GM10248 (cell line): ENCODE measurements around the gene SRL.

Experiments
- CTCF ChIA-PET: fragments of 300-600 bp; sonication (Branson Sonifier 250); formaldehyde crosslinking; extraction: SDS; loops from one replicate; lab custom pipeline; 2021; ENCODE audit warnings: antibody characterized with exemption; lab: Yijun Ruan, JAX
- POLR2A ChIA-PET: fragments of 350-650 bp; sonication (Branson Sonifier 250); formaldehyde crosslinking; extraction: SDS; loops from one replicate; lab custom pipeline; 2020; ENCODE audit warnings: antibody characterized with exemption; lab: Yijun Ruan, JAX
- DNase-seq: peaks from one replicate; pipeline ENCODE4 v3.0.0; 2012; ENCODE audit errors: extremely low spot score
- TF ChIP-seq, protein P1 (sequence below): IDR thresholded peaks from 2 replicates; pipeline ENCODE4 v1.5.1; 2012; ENCODE audit warnings: mild to moderate bottlenecking, low read depth; ENCODE audit errors: extremely low read depth, missing control alignments, control extremely low read depth

SRL gene

DNA sequence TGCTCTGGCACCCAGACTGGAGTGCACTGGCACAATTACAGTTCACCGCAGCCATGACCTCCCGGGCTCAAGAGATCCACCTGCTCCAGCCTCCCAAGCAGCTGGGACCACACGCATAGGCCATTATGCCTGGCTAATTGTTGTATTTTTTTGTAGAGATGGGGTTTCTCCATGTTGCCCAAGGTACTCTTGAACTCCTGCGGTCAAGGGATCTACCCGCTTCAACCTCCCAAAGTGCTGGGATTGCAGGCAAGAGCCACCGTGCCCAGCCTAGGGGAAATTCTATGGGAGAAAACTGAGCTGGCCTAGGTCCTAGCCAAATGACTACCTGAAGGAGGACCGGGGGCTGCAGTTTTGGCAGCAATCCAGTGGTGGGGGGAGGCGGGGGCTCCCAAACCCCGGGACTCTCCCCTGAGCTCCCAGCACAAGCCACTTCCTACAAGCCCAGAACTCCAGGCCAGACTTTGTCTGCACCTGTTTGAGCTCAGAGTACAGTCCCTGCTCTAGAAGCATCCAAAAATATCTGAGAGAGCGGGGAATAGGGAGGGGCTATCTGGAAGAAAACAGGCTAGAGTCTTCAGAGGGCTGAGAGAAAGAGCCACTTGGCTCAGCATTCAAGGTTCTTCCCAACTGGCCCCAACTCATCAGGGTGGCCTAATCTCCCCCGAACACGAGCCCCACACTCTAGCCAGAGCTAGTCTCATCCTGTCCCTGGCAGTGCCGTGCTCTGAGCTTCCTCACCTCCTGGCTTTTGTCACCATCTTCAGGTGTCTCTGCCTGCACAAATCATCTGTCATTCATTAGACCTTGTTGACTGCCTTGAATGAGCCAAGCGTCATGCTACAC lies 9.1 kb downstream of the SRL start:
- ChIA-PET CTCF (interaction anchor here (1.0 to 1.6 kb wide), 2 partner anchors 10 to 250 kb away, joined by 3 to 4 read pairs; no protein-coding TSS in a partner anchor), POLR2A (no interaction called here)
- DNase-seq = no peak
- TF ChIP-seq, protein P1, sequence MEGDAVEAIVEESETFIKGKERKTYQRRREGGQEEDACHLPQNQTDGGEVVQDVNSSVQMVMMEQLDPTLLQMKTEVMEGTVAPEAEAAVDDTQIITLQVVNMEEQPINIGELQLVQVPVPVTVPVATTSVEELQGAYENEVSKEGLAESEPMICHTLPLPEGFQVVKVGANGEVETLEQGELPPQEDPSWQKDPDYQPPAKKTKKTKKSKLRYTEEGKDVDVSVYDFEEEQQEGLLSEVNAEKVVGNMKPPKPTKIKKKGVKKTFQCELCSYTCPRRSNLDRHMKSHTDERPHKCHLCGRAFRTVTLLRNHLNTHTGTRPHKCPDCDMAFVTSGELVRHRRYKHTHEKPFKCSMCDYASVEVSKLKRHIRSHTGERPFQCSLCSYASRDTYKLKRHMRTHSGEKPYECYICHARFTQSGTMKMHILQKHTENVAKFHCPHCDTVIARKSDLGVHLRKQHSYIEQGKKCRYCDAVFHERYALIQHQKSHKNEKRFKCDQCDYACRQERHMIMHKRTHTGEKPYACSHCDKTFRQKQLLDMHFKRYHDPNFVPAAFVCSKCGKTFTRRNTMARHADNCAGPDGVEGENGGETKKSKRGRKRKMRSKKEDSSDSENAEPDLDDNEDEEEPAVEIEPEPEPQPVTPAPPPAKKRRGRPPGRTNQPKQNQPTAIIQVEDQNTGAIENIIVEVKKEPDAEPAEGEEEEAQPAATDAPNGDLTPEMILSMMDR = no peak

DNA sequence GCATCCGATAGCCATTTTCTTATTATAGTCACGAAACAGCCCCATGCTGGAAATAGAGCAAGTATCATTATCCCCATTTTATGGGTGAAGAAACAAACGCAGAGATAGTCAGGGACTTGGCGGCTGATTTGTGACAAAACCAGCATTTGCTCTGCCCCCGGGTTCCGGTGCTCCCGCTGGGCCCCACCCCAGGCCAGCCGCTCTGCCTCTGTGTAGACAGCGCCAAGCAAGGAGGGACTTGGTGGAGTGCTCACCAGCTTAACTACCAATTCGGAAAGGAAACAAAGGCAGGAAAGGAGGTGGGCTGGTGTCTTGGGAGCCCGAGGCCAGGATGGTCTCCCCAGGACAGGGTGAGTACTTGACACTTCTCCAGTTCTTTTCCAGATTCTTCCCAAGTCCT lies 10.0 kb downstream of the SRL start:
- ChIA-PET POLR2A (no interaction called here), CTCF (interaction anchor here (0.9 to 4.0 kb wide), 5 partner anchors 11 to 75 kb away, joined by 3 to 19 read pairs (median 3); no protein-coding TSS in a partner anchor)
- TF ChIP-seq, protein P1 = no peak
- no peak for DNase-seq

DNA sequence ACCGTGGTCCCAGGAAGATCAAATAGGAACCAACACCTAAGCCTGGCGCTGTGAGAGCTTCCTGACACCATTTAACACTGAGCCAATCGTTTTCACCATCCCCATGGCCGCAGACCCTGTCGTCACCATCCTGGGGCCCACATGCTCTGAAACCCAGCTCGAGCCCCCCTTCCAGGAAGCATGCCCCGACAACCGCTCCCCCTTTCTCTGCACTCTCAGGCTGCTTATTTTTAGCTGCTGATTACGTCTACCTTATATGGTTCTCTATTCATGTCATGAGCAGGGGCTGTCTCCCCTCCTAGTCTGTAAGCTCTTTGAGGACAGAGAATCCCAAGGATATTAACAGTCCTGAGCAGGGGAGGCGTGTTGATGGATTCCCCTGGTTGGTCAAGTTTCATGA lies 10.5 kb downstream of the SRL start:
- CTCF ChIA-PET = interaction anchor here (0.9 to 4.0 kb wide), 6 partner anchors 11 to 74 kb away, joined by 3 to 19 read pairs (median 3); no protein-coding TSS in a partner anchor
- POLR2A ChIA-PET = no interaction called here
- TF ChIP-seq, protein P1 = no peak
- no peak for DNase-seq

DNA sequence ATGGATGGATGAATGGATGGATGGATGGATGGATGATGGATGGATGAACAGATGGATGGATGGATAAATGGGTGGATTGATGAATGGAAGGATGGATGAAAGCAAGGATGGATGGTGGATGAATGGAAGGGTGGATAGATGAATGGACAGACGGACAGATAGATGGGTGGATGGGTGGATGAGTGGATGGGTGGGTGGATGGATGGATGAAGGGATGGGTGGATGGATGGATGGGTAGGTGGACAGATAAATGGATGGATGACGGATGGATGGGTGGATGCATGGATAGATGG lies 14.9 kb downstream of the SRL start:
- TF ChIP-seq, protein P1 = no peak
- DNase-seq = no peak
- ChIA-PET CTCF (no interaction called here), POLR2A (no interaction called here)

DNA sequence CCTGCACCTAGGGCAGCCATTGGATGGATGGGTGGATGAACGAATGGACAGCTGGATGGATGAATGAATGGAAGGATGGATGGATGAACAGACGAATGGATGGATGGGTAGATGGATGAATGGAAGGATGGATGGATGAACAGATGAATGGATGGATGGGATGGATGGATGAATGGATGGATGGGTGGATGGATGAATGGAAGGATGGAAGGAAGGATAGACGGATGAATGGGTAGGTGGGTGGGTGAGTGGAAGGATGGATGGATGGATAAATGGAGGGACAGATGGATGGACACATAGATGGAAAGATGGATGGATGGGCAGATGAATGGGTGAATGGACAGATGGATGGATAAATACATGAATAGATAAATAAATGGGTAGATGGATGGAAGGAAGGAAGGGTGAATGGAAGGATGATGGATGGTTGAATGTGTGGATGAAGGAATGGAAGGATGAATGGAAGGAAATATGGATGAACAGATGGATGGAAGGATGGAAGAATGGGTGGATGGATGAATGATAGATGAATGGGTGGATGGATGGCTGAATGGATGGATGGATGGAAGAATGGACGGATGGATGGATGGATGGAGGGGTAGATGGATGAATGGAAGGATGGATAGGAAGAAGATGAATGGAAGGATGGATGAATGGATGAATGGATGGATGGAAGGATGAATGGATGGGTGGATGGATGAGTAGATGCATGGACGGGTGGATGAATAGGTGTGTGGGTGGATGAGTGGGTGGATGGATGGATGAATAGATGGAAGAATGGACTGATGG lies 15.4 kb downstream of the SRL start:
- POLR2A ChIA-PET = no interaction called here
- no peak for DNase-seq
- TF ChIP-seq, protein P1 = no peak
- CTCF ChIA-PET = no interaction called here

DNA sequence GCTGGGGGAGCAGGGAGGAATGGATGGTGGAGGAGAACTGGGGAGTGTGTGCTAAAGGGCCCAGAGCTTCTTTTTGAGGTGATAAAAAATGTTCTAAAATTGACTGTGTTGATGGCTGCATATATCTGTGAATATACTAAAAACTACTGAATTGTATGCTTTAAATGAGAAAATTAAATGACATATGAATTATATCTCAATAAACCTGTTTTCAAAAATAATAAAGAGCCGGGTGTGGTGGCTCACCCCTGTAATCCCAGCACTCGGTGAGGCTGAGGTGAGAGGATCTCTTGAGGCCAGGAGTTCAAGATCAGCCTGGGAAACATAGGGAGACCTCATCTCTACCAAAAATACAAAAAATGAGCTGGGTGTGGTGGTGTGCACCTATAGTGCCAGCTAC lies 16.8 kb downstream of the SRL start:
- DNase-seq = no peak
- ChIA-PET POLR2A (no interaction called here), CTCF (interaction anchor here (1.7 kb wide), 1 partner anchor 28 kb away, joined by 7 read pairs; no protein-coding TSS in a partner anchor)
- TF ChIP-seq, protein P1 = no peak
